Activated gamma-delta T cell treated with Interleukin-2 at 50 U/mL for 16 hours (primary cell): ENCODE results near the gene NDOR1.
"Not testable (repeated sequence)": the region's sequence is repeated elsewhere in the genome, so short reads cannot be mapped to it uniquely, and the experiment has no call there.

Source experiments
- DNase-seq: peaks from one replicate; pipeline ENCODE4 v3.0.0-alpha.2; 2020

NDOR1 gene

DNA sequence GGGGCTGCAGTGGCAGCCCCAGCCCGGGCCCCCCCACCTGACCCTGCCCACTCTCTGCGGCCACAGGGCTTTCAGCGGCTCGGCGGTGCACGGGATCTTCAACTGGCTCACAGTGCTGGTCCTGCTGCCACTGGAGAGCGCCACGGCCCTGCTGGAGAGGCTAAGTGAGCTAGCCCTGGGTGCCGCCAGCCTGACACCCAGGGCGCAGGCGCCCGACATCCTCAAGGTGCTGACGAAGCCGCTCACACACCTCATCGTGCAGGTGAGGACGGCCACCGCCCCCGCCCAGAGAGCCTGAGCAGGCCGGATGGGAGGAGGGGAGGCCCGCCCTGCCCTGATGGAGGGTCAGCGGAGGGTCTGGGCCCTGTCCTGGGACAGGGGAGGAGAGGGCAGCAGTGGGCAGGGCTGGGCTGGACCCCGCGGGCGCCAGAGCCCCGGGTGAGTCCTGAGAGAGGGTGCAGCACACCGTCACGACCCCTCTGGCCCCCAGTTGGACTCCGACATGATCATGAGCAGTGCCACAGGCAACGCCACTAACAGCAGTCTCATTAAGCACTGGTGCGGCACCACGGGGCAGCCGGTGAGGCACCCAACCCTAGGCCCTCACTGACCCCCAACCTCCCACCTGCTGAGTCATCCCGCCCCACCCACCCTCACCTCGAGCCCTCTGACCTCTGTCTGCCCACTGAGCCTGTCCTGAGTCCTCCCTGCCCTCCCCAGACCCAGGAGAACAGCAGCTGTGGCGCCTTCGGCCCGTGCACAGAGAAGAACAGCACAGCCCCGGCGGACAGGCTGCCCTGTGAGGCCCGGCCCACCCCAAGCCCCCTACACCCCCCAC, 27.9 kb downstream of the NDOR1 start:
- no peak for DNase-seq

DNA sequence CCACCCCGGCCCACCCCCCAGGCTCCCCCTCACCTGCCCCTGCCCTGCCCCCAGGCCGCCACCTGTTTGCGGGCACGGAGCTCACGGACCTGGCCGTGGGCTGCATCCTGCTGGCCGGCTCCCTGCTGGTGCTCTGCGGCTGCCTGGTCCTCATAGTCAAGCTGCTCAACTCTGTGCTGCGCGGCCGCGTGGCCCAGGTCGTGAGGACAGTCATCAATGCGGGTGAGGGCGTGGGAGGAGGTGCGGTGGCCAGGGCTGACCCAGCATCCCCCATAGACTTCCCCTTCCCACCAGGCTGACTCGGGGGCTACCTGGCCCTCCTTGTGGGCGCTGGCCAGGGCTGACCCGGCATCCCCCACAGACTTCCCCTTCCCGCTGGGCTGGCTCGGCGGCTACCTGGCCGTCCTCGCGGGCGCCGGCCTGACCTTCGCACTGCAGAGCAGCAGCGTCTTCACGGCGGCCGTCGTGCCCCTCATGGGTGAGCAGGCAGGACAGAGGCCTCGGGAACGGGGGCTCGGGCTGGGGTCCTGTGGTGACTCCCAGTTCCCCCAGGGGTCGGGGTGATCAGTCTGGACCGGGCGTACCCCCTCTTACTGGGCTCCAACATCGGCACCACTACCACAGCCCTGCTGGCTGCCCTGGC, 28.7 kb downstream of the NDOR1 start:
- no peak for DNase-seq

DNA sequence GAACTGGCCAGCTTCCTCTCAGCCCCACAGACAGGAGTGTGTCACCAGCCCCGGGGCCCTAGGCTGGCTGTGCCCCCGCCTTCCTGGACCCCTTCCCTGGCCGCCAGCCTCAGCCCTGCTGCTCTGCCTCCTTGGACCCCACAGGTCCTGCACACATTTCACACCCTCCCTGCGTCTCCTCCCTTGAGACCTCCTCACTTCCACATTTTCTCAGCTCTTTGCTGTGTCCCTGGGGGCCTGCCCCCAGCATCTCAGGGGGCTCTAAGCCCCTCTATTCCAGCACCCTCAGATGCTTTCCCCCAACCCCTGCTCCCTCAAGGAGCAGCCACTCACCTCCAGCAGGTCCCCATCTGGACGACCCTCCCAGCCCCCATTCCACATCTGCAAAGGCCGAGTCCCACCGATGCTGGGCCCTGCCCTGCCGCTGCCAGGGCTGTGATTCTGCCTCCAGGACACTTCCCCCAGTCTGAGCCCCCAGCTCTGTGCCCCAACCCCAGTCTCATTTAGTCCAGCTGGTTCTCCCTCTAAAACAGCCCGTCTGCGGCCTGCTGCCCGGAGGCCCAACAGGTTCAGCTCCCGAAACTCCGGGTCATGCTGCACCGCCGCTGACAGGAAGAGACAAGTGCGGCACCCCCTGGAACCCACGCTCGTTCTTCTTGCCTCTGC, 29.4 kb downstream of the NDOR1 start:
- no peak for DNase-seq

GRCh38 chr9:137235424-137236237, 30.1 kb downstream of the NDOR1 start:
- no peak for DNase-seq

DNA sequence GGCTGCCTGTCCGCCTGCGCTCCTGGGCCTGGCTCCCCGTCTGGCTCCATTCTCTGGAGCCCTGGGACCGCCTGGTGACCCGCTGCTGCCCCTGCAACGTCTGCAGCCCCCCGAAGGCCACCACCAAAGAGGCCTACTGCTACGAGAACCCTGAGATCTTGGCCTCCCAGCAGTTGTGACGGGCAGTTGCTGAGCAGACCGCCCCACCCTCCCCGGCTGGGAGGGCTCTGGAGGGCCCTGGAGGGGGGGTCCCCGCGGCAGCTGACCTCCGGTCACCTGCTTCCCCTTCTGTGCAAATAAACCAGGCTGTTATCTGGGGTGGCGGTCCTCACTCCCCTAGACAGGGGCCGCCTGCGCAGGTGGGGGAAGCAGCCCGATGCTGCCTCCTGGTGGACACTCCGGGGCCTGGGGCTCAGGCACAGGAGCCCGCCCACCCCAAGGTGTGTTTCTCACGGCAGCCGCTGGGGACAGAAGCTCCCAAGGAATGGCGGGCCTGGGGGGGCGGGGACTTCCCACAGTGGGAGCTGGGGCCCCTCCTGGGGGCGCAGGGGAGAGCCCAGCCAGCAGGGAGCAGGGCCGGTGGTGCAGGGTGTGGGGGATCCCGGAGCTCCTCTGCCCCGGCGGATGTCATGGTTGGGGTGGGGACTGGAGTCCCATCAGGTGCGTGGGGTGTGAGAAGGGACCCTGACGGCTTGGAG, 30.9 kb downstream of the NDOR1 start:
- peak; percentile 91 for DNase-seq

DNA sequence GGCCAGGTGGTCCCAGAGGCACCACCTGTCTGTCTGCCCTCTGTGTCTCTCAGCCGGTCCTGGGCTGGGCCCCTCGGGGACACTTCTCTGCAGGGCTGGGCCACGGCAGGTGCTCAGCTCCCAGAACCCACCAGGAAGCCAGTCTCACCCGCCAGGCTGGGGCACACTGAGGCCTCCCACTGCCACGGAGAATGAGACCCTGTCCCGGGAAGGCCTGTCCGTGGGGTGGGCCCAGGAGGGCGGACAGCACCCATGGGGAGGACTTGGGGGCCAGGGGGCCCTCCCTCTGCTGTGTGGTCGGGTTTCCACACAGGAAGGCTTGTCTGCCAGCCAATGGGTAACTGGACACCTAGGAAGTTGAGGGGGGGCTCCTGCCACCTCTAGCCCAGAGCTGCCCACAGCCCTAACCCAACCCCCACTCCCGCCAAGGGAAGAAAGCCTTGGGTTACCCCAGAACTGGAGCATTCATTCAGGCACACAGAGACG, 31.5 kb downstream of the NDOR1 start:
- no peak for DNase-seq

DNA sequence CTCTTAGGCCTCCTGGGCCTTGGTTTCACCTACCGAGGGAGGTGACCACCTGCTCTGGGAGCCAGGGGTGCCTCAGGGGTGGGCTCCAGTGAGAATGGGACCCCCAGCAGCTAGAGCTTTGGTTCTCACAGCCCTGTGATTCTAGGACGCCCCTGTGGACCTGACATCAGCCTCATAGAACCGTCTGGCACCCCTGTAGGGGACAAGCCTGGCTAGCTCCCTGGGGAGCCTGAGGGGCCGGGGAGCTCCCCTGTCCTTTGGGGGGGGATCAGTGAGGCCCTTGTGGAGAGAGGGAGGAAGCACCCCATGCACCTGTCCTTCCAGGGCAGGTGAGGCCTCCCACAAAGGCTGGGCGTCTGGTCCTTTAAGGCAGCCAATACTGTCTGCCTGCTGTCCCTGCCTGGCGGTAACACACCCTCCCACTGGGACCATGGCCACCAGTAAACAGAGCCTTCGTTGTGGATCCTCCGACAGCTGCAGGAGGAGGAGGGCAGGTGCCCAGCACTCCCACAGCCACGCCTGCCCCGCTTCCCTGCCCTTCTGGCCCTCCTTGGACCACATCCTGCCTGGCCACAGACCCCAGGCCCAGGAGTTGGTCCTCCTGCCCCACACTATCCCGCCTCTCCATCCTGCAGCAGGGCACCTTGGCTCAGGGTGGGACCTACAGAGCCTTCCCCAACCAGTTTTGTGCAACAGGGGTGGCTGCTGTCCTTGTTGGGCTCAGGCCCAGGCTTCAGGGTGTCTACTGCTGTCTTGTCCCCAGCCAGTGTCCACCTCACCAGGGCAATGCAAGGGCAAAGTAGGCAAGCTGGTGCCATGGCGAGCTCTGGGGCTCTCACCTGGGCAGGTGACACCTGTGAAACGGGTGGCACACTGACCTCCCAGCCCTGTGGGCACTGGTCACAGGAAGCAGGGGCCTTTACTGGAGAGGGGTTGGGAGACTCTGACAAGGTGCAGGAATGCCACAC, 32.5 kb downstream of the NDOR1 start:
- DNase-seq: no peak

DNA sequence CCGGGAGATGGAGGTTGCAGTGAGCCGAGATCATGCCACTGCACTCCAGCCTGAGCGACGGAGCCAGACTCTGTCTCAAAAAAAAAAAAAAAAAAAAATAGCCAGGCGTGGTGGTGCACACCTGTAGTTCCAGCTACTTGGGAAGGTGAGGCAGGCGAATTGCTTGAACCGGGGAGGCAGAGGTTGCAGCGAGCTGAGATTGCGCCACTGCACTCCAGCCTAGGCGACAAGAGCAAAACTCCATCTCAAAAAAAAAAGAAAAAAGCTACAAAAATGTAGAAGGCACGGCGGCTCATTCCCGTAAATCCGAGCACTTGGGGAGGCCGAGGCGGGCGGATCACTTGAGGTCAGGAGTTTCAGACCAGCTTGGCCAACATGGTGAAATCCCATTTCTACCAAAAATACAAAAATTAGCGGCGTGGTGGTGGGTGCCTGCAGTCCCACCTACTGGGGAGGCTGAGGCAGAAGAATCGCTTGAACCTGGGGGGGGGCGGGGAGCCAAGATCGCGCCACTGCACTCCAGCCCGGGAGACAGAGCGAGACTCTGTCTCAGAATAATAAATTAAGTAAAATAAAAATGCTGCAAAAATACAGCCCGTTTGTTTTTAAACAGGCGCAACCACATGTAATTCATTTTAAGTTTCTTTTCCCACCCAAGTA, 34.2 kb downstream of the NDOR1 start:
- DNase-seq: not testable (repeated sequence)

DNA sequence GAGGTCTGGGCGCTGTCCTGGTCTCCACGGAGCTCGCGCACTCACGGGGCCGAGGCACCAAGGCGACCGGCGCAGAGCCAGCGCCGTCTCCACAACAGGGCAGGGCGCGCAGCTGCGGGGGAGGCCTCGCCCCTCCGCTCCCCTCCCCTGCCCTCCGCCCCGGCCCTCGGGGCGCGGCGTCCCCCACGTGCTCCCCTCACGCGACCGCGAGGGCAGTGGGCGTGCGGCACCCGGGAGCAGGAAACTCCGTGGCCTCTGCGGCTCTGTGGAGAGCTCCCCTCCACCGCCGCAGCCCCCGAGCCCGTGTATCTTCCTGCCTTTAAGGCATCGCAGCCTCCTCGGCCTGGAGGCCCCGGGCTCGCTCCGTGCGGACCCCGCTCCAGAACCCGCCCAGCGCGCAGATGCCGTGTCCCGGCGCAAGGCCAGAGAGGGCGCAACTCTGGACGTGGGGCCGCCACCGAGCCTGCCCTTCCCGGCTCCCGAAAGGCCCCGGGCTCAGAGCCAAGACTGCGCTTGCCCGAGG, 34.9 kb downstream of the NDOR1 start:
- DNase-seq: peak; percentile 66

- peak; percentile 98 for DNase-seq
Measured at GRCh38 chr9:137240841-137241489, 35.5 kb downstream of the NDOR1 start, which contains the start of gene TUBB4B. Gene TUBB4B (plus strand): TSS chr9:137241287. CDS start chr9:137241361, 74 bp downstream.

DNA sequence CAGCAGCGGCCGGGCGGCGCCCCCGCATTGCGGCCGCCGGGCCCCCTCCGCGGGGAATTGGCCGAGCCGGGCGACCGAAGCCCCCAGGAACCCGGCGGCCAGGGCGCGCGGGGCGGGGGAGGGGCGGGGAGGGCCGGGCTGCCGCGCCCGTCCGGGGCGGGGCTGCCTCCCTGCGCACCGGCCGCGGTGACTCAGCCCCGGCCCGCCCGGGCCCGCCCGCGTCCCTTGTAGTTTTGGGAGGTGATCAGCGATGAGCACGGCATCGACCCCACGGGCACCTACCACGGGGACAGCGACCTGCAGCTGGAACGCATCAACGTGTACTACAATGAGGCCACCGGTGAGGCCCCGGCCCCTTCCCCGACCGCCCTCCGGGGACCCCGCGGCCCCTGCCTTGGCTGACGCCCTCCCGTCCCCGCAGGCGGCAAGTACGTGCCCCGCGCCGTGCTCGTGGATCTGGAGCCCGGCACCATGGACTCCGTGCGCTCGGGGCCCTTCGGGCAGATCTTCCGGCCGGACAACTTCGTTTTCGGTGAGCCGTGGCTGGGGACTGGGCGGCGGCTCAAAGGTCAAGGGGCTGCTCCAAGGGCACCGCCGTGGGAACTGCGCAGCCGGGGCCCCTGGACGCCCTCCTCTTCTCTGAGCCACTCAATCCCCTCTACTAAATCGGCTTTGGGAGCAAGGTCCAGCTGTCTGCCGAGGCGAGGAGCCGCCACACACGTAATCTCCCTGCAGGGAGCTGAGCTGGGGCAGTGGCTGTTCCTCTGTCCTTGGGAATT, 36.2 kb downstream of the NDOR1 start:
- peak; percentile 78 for DNase-seq

GRCh38 chr9:137242269-137243203, 37.0 kb downstream of the NDOR1 start:
- DNase-seq: no peak

DNA sequence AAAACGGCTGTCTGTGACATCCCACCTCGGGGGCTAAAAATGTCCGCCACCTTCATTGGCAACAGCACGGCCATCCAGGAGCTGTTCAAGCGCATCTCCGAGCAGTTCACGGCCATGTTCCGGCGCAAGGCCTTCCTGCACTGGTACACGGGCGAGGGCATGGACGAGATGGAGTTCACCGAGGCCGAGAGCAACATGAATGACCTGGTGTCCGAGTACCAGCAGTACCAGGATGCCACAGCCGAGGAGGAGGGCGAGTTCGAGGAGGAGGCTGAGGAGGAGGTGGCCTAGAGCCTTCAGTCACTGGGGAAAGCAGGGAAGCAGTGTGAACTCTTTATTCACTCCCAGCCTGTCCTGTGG, 37.7 kb downstream of the NDOR1 start:
- not testable (repeated sequence) for DNase-seq

DNA sequence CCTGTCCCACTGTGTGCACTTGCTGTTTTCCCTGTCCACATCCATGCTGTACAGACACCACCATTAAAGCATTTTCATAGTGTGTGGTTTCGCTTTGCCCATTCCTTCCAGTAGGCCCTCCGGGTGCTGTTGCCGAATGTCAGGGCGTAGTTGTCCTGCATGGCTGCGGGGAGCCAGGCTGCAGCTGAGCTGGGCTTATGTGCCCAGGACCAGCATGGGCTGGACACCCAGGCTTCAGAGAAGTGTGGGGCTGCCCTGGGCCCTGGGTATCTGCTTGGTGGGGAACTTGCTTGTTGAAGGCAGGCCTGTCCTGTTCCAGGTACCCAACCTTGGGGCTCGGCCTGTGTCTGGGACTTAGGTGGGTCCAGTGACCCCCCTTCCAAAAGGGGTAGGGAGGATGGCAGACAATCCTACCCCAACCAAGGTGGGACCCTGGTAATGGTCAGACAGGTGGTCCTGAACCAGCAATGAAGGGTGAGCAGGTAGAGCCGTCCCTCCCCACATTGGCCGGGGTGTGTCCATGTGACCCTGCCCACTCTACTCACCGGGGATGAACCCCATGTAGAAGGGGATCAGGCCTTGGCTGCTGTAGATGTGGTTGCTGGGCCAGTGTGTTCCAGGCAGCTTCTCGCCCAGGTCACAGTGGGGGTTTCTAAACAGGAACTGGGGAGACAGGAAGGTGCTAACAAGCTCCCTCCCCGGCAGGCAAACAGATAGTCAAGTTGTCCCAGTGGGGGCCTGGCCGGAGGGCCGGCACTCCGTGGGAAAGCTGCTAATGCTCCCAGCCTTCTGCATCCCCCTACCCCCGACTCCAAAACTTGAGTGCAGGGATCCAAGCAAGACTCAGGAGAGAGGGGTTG, 38.4 kb downstream of the NDOR1 start:
- DNase-seq: no peak

DNA sequence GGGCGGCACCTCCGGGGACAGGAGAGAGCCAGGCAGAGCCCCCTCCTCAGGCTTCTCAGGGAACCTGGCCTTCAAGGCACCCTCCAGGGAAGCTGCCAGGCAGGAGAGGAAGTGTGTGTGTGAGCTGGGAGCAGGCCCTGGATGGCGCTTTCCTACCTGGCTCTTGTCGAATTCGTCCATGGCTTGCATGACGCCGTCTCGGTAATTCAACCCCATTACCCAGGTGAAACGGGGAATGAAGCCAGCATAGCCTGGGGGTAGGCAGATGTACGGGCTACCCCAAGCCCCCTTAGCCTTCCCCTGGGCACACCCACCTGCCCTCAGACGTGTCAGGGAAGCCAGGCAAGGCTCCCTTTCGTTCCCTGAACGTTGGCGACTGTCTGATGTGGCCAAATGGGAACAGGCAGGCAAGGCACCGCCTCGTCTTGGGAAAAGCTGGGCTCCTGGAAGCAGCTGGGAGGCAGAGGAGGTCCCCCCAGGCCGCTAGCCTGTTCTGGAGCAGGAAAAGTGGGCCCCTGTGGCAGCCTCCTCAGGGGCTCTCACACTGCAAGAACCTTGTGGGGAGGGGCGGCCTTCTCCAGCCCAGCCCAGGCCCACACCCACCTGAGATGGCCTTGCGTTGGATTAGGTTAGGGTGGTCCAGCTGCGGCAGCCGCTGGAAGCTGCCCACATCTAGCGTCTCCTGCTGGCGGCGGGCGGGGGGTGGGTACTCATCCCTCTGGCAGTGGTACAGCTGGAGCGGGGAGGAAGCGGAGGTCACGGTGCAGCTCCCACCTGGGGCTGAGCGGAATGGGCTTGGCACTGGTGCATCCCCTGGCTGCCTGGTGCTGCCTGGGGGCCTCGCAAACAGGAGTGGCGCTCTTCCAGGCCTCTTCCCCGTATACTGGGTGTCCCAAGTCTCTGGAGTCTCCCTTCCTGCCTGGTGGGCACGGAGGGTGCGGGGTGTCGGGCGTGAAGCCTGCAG, 39.3 kb downstream of the NDOR1 start:
- DNase-seq: no peak
